Panc1 (cell line): ENCODE data around the gene NKAIN2.

Experiments
- POLR2AphosphoS5 ChIP-seq: IDR thresholded peaks from 2 replicates; pipeline ENCODE4 v1.6.1; 2012; ENCODE audit warnings: mild to moderate bottlenecking, low read depth, low read length, moderate library complexity
- REST ChIP-seq, 2 experiments: IDR thresholded peaks; 2 replicates each; pipeline ENCODE4 v1.6.1; 2011 to 2012; ENCODE audit warnings: low read depth in 2 of 2, control low read depth in 1 of 2, low read length in 1 of 2, mild to moderate bottlenecking in 1 of 2, moderate library complexity in 1 of 2; ENCODE audit not compliant: insufficient read depth in 1 of 2
- SIN3A ChIP-seq: IDR thresholded peaks from 2 replicates; pipeline ENCODE4 v1.6.1; 2012; ENCODE audit warnings: low read depth, mild to moderate bottlenecking, low read length, moderate library complexity, borderline replicate concordance; ENCODE audit not compliant: insufficient read depth
- TCF7L2 ChIP-seq: IDR thresholded peaks from 2 replicates; pipeline ENCODE4 v1.6.1; 2011; ENCODE audit warnings: mild to moderate bottlenecking, low read depth, low read length, inconsistent platforms
- TF ChIP-seq, protein P1 (sequence below): fragments of 450-650 bp; IDR thresholded peaks from 2 replicates; pipeline ENCODE4 v1.5.1; 2017; ENCODE audit warnings: mild to moderate bottlenecking

- TF ChIP-seq REST (IDR thresholded peaks at IDR 0.05; ENCODE audit: insufficient read depth in 1 of 2, low read depth in 2 of 2, low read length in 1 of 2) (no peak), POLR2AphosphoS5 (no peak), TCF7L2 (no peak), SIN3A (no peak)
- TF ChIP-seq, protein P1, sequence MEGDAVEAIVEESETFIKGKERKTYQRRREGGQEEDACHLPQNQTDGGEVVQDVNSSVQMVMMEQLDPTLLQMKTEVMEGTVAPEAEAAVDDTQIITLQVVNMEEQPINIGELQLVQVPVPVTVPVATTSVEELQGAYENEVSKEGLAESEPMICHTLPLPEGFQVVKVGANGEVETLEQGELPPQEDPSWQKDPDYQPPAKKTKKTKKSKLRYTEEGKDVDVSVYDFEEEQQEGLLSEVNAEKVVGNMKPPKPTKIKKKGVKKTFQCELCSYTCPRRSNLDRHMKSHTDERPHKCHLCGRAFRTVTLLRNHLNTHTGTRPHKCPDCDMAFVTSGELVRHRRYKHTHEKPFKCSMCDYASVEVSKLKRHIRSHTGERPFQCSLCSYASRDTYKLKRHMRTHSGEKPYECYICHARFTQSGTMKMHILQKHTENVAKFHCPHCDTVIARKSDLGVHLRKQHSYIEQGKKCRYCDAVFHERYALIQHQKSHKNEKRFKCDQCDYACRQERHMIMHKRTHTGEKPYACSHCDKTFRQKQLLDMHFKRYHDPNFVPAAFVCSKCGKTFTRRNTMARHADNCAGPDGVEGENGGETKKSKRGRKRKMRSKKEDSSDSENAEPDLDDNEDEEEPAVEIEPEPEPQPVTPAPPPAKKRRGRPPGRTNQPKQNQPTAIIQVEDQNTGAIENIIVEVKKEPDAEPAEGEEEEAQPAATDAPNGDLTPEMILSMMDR: no peak
These were observed 917.7 kb downstream of the NKAIN2 start for GRCh38 chr6:124721331-124721730.
